Ishikawa (cell line): Measurements from ENCODE around the gene ANKRD6.

ENCODE experiments used
- CEBPB ChIP-seq: IDR thresholded peaks from 2 replicates; pipeline ENCODE4 v1.6.1; 2012
- CREB1 ChIP-seq: IDR thresholded peaks from 2 replicates; pipeline ENCODE4 v1.6.1; 2012; ENCODE audit warnings: low read depth
- EP300 ChIP-seq: IDR thresholded peaks from 2 replicates; pipeline ENCODE4 v1.6.1; 2012; ENCODE audit warnings: borderline replicate concordance
- RAD21 ChIP-seq: IDR thresholded peaks from 2 replicates; pipeline ENCODE4 v1.6.1; 2012; ENCODE audit warnings: low read depth
- TAF1 ChIP-seq: IDR thresholded peaks from 2 replicates; pipeline ENCODE4 v1.6.1; 2012; ENCODE audit warnings: low read depth, mild to moderate bottlenecking
- TCF12 ChIP-seq: IDR thresholded peaks from 2 replicates; pipeline ENCODE4 v1.6.1; 2012; ENCODE audit warnings: low read depth
- ZBTB7A ChIP-seq: IDR thresholded peaks from 2 replicates; pipeline ENCODE4 v1.6.1; 2012; ENCODE audit warnings: low read depth
- TF ChIP-seq, protein P1 (sequence below): IDR thresholded peaks from 2 replicates; pipeline ENCODE4 v1.6.1; 2012
- TF ChIP-seq, protein P2 (sequence below): IDR thresholded peaks from 2 replicates; pipeline ENCODE4 v1.6.1; 2012

DNA sequence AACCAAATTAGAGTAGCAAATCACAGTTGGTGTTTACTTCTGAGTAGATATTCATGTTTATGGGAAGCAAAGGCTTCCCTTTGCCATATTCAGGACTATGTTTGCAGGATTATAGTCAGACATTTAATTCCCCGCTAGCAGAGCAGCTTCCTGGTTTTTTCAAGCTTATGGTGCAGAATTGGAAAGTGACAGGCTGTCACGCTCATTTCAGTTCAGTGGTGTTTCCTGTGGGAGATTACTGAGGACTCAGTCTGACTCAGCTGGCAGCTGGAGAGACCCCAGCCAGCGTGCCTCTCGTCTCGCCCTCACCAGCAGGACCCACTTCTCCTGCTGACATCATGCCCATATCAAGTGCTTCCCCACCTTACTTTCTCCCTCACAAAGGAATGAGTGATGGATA is 120.5 kb downstream of the ANKRD6 start:
- TF ChIP-seq EP300 (no peak), CREB1 (no peak), CEBPB (no peak), ZBTB7A (no peak), TCF12 (no peak), TAF1 (no peak), RAD21 (no peak)
- TF ChIP-seq, protein P1, sequence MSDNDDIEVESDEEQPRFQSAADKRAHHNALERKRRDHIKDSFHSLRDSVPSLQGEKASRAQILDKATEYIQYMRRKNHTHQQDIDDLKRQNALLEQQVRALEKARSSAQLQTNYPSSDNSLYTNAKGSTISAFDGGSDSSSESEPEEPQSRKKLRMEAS: no peak
- TF ChIP-seq, protein P2, sequence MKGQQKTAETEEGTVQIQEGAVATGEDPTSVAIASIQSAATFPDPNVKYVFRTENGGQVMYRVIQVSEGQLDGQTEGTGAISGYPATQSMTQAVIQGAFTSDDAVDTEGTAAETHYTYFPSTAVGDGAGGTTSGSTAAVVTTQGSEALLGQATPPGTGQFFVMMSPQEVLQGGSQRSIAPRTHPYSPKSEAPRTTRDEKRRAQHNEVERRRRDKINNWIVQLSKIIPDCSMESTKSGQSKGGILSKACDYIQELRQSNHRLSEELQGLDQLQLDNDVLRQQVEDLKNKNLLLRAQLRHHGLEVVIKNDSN: no peak
